Measurements from ENCODE around the gene YLPM1.

YLPM1 gene

GRCh38 chr14:74763803-74764531 is 851 bp downstream of the YLPM1 start:
- Histone ChIP-seq H3K27me3 (ENCODE audit: insufficient read depth, poor library complexity, severe bottlenecking) (no peaks in the 10 kb centered on the region), H3K27ac (ENCODE audit: poor library complexity, severe bottlenecking) (peak overlapping the region; percentile 59), H3K9me3 (ENCODE audit: severe bottlenecking) (no peaks in the 10 kb centered on the region), H3K36me3 (ENCODE audit: low read depth) (peaks cover 42% of the 10 kb centered on the region), H3K4me3 (ENCODE audit: severe bottlenecking) (peak overlapping the region; percentile 83), H3K4me1 (ENCODE audit: insufficient read depth, poor library complexity, severe bottlenecking) (peaks cover 16% of the 10 kb centered on the region)
- no peak for TF ChIP-seq CTCF (IDR thresholded peaks at IDR 0.05; ENCODE audit: poor library complexity, severe bottlenecking)
- ATAC-seq (ENCODE audit: low read depth), result peak; percentile 50
- no peak for DNase-seq (ENCODE audit: low spot score)

GRCh38 chr14:74765721-74766120 is 2.6 kb downstream of the YLPM1 start:
- Histone ChIP-seq H3K27me3 (ENCODE audit: insufficient read depth, poor library complexity, severe bottlenecking) (no peaks in the 10 kb centered on the region), H3K9me3 (ENCODE audit: severe bottlenecking) (no peaks in the 10 kb centered on the region), H3K4me3 (ENCODE audit: severe bottlenecking) (peak overlapping the region; percentile 83), H3K36me3 (ENCODE audit: low read depth) (peaks cover 47% of the 10 kb centered on the region), H3K4me1 (ENCODE audit: insufficient read depth, poor library complexity, severe bottlenecking) (peaks cover 16% of the 10 kb centered on the region), H3K27ac (ENCODE audit: poor library complexity, severe bottlenecking) (no peak overlapping the region)
- DNase-seq (ENCODE audit: low spot score), result no peak
- no peak for TF ChIP-seq CTCF (IDR thresholded peaks at IDR 0.05; ENCODE audit: poor library complexity, severe bottlenecking)
- no peak for ATAC-seq (ENCODE audit: low read depth)

- H3K4me3 ChIP-seq (ENCODE audit: severe bottlenecking), result no peak overlapping the region
- no peak overlapping the region for H3K27ac ChIP-seq (ENCODE audit: poor library complexity, severe bottlenecking)
- H3K36me3 ChIP-seq (ENCODE audit: low read depth), result peaks cover 71% of the 10 kb centered on the region
- ATAC-seq (ENCODE audit: low read depth) (no peak), DNase-seq (ENCODE audit: low spot score) (no peak)
- H3K9me3 ChIP-seq (ENCODE audit: severe bottlenecking), result no peaks in the 10 kb centered on the region
- H3K4me1 ChIP-seq (ENCODE audit: insufficient read depth, poor library complexity, severe bottlenecking), result peaks cover 4% of the 10 kb centered on the region
- H3K27me3 ChIP-seq (ENCODE audit: insufficient read depth, poor library complexity, severe bottlenecking), result no peaks in the 10 kb centered on the region
- TF ChIP-seq CTCF (IDR thresholded peaks at IDR 0.05; ENCODE audit: poor library complexity, severe bottlenecking), result no peak
These were observed 8.3 kb downstream of the YLPM1 start for GRCh38 chr14:74771399-74771798.

- Histone ChIP-seq H3K27me3 (ENCODE audit: insufficient read depth, poor library complexity, severe bottlenecking) (no peaks in the 10 kb centered on the region), H3K27ac (ENCODE audit: poor library complexity, severe bottlenecking) (no peak overlapping the region), H3K4me1 (ENCODE audit: insufficient read depth, poor library complexity, severe bottlenecking) (no peaks in the 10 kb centered on the region), H3K36me3 (ENCODE audit: low read depth) (peaks cover 92% of the 10 kb centered on the region), H3K4me3 (ENCODE audit: severe bottlenecking) (no peak overlapping the region), H3K9me3 (ENCODE audit: severe bottlenecking) (no peaks in the 10 kb centered on the region)
- TF ChIP-seq CTCF (IDR thresholded peaks at IDR 0.05; ENCODE audit: poor library complexity, severe bottlenecking), result no peak
- no peak for DNase-seq (ENCODE audit: low spot score)
- no peak; the same call in 2 of the 3 replicates for ATAC-seq (ENCODE audit: low read depth)
These were observed 21.5 kb downstream of the YLPM1 start for GRCh38 chr14:74784634-74785033.

- Histone ChIP-seq H3K27ac (ENCODE audit: poor library complexity, severe bottlenecking) (no peak overlapping the region), H3K4me3 (ENCODE audit: severe bottlenecking) (no peak overlapping the region), H3K27me3 (ENCODE audit: insufficient read depth, poor library complexity, severe bottlenecking) (no peaks in the 10 kb centered on the region), H3K36me3 (ENCODE audit: low read depth) (peaks cover 92% of the 10 kb centered on the region), H3K4me1 (ENCODE audit: insufficient read depth, poor library complexity, severe bottlenecking) (no peaks in the 10 kb centered on the region), H3K9me3 (ENCODE audit: severe bottlenecking) (no peaks in the 10 kb centered on the region)
- DNase-seq (ENCODE audit: low spot score), result no peak
- ATAC-seq (ENCODE audit: low read depth), result no peak
- no peak for TF ChIP-seq CTCF (IDR thresholded peaks at IDR 0.05; ENCODE audit: poor library complexity, severe bottlenecking)
These were observed 22.0 kb downstream of the YLPM1 start for GRCh38 chr14:74785056-74785613.

All from RWPE2 (cell line).